Measurements from ENCODE around the gene STAT5B. TPM values are rescaled to one million over a fixed set of nuclear protein-coding genes. Genes with fewer than 3 reads are reported as not detected.

The STAT5B gene
- total RNA-seq, 1 donor from 2014 or later = 49.2 TPM

DNA sequence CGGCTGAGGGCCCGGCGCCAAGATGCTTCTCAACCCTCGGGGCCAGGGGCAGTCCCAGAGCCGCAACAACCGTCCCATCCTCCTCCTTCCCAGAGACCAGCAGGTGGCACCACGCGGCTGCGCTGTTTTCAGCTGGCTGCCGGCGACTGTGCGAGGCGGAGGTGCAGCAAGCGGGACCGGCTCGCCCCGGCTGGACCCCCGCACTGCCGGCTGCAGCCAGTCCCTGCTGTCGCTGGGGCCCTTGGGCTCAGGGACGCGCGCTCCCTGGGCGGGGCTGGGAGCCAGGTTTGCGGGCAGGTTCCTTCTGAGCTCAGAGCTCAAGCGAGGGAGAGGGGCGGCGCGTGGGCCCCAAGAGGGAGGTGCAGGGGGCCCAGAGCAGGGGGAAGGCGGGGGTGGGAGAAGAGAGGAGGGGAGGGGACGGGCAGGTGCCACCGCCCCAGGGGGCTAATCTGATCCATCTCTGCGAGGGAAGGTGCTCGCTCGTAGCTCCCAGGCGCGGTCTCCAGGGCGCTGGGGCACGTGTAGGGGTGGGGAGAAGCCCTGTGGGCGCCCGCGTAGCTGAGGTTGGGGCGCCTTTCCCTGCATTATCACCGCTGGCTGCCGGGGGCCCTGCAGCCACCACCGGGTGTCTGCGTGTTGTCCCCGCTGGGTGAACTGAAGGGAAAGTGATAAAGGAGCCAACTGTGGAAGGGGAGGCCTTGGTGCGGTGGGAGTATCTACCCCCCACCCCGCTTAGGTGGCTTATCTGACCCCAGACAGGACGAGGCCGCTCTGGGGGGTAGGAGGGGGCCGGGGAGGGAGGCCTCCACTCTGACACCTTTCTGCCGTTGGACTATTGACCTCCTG is 36.3 kb upstream of the STAT5B start:
- Mint-ChIP-seq H3K36me3 (ENCODE audit: low read depth) (peaks cover 4% of the 10 kb centered on the region), H3K9me3 (no peaks in the 10 kb centered on the region), H3K27ac (ENCODE audit: unreplicated experiment) (no peak overlapping the region), H3K4me3 (no peak overlapping the region), H3K4me1 (peaks cover 55% of the 10 kb centered on the region), H3K27me3 (ENCODE audit: low read depth) (no peaks in the 10 kb centered on the region)
- DNase-seq (ENCODE audit: low read depth, low spot score) = peak; percentile 75
- TF ChIP-seq, protein P1, sequence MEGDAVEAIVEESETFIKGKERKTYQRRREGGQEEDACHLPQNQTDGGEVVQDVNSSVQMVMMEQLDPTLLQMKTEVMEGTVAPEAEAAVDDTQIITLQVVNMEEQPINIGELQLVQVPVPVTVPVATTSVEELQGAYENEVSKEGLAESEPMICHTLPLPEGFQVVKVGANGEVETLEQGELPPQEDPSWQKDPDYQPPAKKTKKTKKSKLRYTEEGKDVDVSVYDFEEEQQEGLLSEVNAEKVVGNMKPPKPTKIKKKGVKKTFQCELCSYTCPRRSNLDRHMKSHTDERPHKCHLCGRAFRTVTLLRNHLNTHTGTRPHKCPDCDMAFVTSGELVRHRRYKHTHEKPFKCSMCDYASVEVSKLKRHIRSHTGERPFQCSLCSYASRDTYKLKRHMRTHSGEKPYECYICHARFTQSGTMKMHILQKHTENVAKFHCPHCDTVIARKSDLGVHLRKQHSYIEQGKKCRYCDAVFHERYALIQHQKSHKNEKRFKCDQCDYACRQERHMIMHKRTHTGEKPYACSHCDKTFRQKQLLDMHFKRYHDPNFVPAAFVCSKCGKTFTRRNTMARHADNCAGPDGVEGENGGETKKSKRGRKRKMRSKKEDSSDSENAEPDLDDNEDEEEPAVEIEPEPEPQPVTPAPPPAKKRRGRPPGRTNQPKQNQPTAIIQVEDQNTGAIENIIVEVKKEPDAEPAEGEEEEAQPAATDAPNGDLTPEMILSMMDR (conservative IDR thresholded peaks at IDR 0.05) = peak; percentile 69

- H3K4me3 Mint-ChIP-seq = no peak overlapping the region
- peaks cover 49% of the 10 kb centered on the region for H3K4me1 Mint-ChIP-seq
- H3K36me3 Mint-ChIP-seq (ENCODE audit: low read depth) = peaks cover 4% of the 10 kb centered on the region
- DNase-seq (ENCODE audit: low read depth, low spot score) = no peak
- no peaks in the 10 kb centered on the region for H3K27me3 Mint-ChIP-seq (ENCODE audit: low read depth)
- TF ChIP-seq, protein P1 (conservative IDR thresholded peaks at IDR 0.05) = no peak
- no peak overlapping the region for H3K27ac Mint-ChIP-seq (ENCODE audit: unreplicated experiment)
- H3K9me3 Mint-ChIP-seq = no peaks in the 10 kb centered on the region
Observed at GRCh38 chr17:42312035-42312284, 35.8 kb upstream of the STAT5B start.

- peaks cover 4% of the 10 kb centered on the region for H3K36me3 Mint-ChIP-seq (ENCODE audit: low read depth)
- H3K9me3 Mint-ChIP-seq = no peaks in the 10 kb centered on the region
- TF ChIP-seq, protein P1 (conservative IDR thresholded peaks at IDR 0.05) = no peak
- no peak overlapping the region for H3K27ac Mint-ChIP-seq (ENCODE audit: unreplicated experiment)
- peaks cover 44% of the 10 kb centered on the region for H3K4me1 Mint-ChIP-seq
- DNase-seq (ENCODE audit: low read depth, low spot score) = no peak
- peak overlapping the region; percentile 56 for H3K4me3 Mint-ChIP-seq
- no peaks in the 10 kb centered on the region for H3K27me3 Mint-ChIP-seq (ENCODE audit: low read depth)
Observed at GRCh38 chr17:42311240-42312034, 35.2 kb upstream of the STAT5B start.

- peaks cover 42% of the 10 kb centered on the region for H3K4me1 Mint-ChIP-seq
- no peaks in the 10 kb centered on the region for H3K27me3 Mint-ChIP-seq (ENCODE audit: low read depth)
- TF ChIP-seq, protein P1 (conservative IDR thresholded peaks at IDR 0.05) = no peak
- H3K36me3 Mint-ChIP-seq (ENCODE audit: low read depth) = peaks cover 4% of the 10 kb centered on the region
- no peak for DNase-seq (ENCODE audit: low read depth, low spot score)
- no peaks in the 10 kb centered on the region for H3K9me3 Mint-ChIP-seq
- no peak overlapping the region for H3K27ac Mint-ChIP-seq (ENCODE audit: unreplicated experiment)
- peak overlapping the region; percentile 47 for H3K4me3 Mint-ChIP-seq
Observed at GRCh38 chr17:42310787-42311215, 34.6 kb upstream of the STAT5B start.

- Mint-ChIP-seq H3K4me1 (peaks cover 36% of the 10 kb centered on the region), H3K27ac (ENCODE audit: unreplicated experiment) (no peak overlapping the region), H3K4me3 (no peak overlapping the region), H3K36me3 (ENCODE audit: low read depth) (no peaks in the 10 kb centered on the region), H3K27me3 (ENCODE audit: low read depth) (no peaks in the 10 kb centered on the region), H3K9me3 (no peaks in the 10 kb centered on the region)
- no peak for DNase-seq (ENCODE audit: low read depth, low spot score)
- TF ChIP-seq, protein P1 (conservative IDR thresholded peaks at IDR 0.05) = no peak
Observed at GRCh38 chr17:42309986-42310786, 34.0 kb upstream of the STAT5B start.

Data from neural crest cell (in vitro differentiated cells).